HG03457 (cell line): ENCODE data around the gene LRP8.

ENCODE experiments used
- ATAC-seq: cut with Tn5 transposase; IDR thresholded peaks from one replicate; pipeline ENCODE4 v1.9.1; 2021; ENCODE audit warnings: moderate number of reproducible peaks; ENCODE audit not compliant: unreplicated experiment

The LRP8 gene

DNA sequence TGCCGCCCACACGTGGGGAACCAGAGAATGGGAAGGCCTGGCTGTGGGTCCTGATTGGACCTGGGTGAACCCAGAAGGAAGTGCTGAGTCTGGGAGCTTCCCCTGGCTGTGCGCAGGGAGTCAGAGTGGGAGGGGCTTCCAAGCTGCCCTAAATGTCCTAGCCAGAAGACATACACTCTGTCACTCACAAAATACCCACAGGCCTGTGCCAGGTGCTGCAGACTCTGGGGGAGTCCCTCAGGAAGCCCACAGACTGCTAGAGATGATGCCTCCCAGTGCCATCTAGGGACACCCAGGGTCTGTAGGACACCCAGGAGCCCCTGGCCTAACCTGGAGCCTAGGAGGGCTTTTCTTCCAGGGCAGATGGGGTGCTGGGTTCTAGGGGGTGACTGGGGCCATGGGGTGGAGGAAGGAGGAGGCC lies 33.7 kb upstream of the LRP8 start:
- ATAC-seq: no peak

DNA sequence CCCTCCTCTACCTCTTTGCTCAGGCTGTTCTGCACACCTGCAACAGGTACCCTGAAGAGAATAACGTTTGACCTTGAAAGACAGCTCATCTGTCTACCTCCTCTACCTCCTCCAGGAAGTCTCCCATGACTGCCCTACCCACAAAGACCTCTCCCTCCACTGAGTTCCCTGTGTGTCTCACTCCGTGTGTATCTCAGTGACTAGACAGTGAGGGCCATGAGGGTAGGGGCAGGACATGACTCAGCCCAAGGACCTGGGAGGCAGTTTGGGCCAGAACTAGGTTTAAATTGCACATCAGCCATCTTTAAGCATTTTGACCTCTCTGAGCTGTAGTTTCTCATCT lies 32.0 kb upstream of the LRP8 start:
- no peak for ATAC-seq

DNA sequence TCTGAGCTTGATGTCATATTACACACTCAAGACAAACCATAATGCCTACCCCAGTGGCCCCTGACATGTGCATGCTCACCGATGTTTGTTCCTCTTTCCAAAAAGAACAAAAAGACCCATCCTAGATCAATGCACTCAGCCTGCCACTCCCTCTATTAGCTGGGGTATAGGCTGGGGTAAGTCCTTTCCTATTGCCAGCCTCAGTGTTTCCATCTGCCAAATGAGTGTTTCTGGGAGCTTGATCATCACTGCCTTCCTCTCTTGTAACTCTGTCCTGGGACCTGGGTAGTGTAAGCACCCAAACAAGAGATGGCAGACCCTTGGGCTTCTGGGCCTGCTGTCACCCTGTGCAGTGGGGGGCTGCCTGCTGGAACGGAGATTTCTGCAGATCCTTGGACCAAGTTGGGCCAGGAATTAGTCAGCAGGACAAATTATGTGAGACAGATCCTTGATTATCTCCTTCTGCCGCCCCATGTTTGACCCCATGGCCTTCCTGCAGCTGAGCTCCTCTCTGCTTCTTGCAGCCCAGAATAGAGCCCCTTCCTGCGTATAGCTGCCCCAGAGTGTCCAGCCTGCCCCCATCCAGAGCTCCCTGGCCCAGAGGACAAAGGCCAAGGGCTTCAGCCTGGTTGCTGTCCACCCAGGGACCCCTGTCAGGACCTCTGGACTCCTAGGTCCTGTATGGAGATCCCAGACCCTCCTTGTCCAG lies 31.5 kb upstream of the LRP8 start:
- no peak for ATAC-seq

DNA sequence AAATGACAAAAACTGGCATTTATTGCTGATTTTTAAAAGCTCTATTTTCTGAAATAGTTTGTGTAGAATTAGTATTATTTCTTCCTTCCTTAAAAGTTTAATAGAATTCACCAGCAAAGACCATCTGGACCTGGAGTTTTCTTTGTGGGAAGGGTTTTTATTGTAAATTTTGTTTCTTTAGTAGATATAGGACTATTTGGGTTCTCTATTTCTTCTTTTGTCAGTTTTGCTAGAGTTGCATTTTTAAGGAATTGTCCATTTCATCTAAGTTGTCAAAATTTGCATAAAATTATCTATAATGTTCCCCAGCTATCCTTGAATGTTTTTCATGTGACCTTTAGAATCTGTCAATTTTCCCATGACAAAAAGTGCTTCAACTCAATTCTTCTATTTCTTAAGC lies 28.8 kb upstream of the LRP8 start:
- ATAC-seq: no peak

DNA sequence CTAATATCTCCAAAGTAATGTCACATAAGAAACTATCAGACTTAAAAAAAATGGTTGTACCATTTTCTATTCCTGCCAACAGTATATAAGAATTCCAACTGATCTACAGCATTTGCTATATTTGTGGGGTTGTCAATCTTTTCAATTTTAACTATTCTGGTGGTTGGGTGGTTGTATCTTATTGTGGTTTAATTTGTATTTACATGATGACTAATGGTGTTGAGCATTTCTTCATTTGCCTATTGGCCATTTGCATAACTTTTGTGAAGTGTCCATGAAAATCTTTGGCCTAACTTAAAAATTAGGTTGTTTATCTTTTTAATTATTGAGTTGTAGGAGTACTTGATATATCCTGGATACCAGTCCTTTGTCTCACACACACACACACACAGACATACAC lies 26.2 kb upstream of the LRP8 start:
- ATAC-seq: no peak

DNA sequence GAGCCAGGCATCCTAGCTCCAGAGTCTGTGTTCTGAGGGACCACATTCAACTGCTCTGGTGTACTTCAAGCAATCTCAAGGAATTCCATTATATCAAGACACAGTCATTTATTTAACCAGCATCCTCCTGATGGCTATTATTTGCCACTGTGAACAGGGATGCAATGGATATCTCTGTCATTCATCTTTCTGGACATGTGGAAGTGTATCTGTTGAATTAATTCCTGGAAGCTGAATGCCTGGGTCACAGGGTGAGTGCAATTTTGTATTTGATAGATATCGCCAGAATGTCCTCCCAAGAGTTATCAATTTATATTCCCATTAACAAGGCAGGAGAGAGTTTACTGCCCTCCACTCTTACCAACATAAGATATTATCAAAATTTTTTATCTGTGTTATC lies 24.7 kb upstream of the LRP8 start:
- no peak for ATAC-seq

DNA sequence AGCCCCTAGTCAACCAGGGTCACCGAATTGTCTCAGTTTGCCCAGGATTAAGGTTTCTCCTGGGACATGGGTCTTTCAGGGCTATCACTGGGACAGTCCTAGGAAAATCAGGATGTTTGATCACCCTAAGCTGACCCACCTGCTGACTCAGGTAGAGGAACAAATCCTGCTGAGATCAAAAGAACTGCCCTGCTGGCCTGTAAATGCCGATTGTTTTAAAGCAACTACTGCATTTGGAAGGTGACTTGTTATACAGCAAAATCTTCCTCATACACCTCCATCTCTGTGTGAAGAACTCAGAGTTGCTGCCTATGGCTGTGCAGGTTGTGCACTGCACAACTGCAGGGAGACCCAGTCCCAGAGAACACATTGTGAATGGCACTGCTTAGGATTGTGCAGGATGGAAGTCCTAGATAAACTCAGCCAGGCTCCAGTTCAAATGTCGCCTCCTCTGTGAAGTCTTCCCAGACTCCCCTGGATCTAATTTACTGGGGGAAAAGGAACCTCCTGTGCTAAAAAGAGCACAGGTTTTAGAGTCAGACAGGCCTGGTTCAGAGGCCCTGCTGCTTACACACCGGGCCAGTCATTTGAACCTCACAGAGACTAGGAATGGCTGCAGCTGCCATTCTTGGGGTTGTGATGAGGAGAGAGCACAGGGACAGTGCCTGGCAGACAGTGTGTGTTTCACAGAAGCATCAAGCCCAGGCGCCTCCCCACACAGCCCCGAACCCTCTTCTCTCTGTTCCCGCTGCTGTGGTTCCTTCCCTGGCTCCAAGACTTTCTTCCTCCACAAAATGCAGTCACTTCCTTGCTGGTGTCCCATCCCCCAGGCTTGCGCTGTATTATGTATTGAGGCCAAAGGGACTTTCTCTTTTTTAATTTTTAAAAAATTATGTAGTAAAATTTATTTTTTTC lies 23.2 kb upstream of the LRP8 start:
- ATAC-seq: no peak

DNA sequence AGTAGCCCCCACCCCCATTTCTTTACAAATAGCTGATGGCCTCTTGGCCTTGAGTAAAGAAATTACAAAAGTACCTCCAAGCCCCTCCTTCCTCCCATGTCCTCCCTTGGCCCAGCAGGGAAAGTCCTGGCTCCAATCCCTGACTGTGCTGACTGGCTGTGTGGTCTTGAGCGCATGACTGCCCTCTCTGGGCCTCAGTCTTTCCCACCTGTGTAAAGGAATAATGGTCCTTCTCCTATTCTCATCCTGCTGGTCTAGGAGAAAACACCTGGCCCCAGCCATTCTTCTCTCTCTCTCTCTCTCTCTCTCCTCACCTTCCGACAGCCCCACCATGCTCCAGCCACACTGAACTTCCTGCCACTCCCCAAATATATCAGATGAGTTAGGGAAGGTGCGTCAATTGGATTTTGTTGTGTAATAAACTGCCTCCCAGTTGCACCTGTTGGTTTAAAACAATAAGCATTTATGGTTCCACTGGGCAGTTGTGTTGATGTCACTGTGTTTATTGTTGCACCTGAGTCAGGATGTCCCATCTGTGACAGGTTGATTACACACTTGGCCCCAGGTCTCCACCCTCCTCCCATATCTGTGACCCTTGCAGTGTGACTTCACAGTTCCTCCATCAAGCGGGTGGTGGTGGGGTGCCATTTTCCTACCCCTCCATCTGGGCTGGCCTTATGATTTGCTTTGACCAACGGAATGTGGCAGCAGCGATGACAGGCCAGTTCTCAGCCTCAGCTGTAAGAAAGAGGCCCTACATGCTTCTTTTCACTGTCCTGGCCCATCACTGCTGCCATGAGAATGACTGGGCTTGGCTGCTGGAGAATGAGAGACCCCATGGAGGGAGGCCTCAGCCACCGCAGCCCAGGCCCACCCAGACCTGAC lies 22.3 kb upstream of the LRP8 start:
- ATAC-seq: no peak

DNA sequence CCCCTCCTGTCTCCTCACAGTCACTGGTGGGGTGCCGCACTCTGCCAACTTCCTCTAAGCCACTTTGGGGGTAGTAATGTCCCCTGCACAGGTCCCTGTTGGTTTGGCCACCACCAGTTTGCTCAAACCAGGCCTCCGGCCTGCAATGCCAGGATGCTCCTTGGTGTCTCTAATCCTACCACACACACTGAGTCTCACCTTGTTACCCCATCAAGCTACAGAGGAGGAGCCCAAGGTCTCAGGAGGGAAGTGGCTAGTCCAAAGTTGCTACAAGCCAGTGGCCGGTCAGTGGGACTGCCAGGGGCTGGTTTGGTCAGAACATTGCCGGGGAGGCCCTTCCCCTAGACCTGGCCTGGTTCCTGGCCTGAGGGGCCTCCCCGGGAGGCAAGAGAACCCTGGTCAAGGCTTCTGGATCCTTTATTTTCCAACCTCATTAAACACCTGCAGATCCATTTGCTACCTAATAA lies 21.5 kb upstream of the LRP8 start:
- ATAC-seq: no peak

DNA sequence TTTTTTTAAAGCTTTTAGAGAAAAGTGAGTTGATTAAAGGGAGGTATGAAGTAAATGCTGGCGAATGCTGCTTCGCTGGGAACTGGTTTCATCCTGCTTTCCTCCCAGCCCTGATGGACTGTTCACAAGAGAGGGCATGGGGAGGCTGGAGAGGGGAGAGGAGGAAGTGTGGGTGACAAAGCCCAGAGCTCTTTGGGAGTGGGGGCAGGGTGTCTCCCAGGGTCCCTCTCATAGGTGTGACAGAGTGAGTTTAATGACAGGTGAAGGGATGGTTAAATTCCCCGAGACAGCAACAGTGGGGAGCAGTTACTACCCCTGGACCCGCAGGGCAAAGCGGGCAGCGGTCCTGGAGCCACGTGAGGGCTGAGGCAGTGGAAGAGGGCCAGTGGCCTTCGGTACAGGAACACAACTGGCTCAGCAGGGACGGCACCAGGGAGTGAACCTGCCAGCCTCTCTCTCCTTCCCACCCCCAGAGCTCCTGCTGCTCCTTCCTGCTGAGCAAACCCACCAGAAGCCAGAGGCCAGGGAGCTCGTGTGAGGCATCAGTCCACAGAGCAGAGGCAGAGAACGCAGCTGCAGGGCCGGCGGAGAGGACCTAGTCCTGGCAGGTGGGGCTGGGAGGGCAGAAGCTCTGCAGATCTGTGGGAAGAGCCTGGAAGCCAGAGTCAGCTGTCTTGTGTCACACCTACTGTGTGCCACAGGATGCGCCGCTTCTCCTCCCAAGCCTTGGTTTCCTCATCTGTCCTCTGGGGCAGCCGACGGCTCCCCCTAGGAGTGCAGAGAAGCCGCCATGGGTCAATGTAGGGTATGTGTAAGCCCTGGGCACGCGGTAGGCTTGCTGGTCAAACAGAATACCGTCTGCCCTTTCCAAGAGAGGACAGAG lies 20.9 kb upstream of the LRP8 start:
- no peak for ATAC-seq

DNA sequence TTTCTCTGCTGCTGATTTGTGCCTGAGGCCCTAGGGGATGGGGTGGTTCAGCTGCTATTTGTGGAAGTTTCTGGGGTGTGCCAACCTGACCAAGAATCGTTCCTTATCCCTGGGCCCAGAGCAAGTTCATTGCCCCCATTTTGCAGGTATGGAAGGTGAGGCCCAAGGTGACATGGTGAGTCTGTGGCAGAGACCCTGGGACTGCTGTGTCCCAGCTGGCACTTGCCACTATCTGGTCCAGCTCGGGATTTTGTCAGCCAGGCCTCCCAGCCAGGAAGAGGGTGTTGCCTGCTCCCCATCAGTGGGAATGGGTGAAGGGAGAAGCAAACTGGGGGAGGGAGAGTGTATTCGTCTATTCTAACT lies 18.9 kb upstream of the LRP8 start:
- no peak for ATAC-seq

DNA sequence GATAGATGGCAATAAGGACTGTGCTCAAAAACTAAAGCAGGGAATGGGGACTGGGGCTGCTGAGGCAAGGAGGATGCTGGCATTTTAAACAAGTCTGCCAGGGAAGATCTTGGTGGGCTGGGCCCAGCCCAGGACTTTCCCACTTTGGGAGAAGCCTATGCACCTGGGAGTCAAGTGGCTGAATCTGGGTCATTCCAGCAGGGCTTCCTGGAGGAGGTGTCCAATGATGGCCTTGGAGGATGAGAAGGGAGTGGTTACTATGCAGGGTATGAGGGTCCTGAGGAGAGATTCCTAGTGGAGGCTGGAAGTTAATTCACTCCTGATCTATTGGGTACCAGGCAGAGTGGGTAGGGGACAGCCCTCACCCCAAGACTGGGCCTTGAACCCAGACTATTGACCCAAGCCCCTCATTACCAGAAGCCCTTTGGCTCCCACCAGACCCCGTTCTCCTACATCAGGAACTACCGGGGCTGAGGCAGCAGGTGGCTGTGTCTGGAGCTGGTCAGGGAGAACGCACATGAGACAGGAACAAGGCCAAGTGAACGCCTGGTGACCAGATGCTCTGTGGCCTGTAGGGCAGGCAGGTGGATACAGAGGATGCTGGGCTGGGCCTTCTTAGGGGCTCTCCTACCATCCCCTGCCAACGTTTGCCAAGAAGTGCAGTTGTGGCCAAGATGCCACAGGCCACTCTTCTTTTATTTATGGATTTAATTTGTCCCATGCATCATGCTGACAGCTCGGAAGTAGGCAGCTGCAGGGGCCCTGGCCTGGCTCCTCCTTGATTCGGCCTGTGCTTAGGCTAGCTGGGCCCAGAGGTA lies 18.3 kb upstream of the LRP8 start:
- ATAC-seq: no peak

DNA sequence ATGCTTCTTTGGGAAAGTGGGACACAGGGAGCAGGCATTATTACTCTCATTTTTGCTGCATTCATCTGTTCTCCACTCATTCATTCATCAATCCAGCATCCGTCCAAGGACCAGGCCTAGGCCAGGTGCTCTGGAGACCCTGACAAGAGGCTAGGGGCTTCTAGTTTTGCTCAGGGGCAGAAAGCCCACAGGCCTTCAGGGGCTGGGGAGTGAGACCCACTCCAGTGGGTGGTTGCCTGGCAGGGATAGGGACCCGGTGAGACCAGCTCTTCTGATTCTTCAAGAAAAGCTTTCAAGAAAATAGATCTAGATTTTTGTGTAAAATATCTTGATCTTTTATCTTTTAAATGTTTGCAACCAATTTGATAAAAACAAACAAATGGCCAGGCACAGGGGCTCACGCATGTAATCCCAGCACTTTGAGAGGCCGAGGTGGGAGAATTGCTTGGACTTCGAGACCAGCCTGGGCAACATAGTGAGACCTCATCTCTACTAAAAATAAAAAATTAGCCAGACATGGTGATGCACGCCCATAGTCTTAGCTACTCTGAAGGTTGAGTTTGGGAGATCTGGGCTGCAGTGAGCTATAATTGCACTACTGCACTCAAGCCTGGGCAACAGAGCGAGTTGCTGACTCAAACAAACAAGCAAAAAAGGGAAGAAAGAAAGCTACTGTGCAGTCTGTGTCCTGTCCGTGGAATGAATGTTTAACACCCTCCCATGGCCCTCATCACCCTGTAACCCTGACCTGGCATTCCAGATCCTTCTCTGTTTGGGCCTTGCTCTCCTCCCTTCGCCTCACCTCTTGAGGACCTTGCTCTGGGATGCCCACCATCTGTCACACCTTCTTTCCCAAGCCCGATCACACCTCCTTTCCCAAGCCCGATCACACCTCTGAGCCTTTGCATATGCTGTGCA lies 17.3 kb upstream of the LRP8 start:
- ATAC-seq: peak; percentile 85

DNA sequence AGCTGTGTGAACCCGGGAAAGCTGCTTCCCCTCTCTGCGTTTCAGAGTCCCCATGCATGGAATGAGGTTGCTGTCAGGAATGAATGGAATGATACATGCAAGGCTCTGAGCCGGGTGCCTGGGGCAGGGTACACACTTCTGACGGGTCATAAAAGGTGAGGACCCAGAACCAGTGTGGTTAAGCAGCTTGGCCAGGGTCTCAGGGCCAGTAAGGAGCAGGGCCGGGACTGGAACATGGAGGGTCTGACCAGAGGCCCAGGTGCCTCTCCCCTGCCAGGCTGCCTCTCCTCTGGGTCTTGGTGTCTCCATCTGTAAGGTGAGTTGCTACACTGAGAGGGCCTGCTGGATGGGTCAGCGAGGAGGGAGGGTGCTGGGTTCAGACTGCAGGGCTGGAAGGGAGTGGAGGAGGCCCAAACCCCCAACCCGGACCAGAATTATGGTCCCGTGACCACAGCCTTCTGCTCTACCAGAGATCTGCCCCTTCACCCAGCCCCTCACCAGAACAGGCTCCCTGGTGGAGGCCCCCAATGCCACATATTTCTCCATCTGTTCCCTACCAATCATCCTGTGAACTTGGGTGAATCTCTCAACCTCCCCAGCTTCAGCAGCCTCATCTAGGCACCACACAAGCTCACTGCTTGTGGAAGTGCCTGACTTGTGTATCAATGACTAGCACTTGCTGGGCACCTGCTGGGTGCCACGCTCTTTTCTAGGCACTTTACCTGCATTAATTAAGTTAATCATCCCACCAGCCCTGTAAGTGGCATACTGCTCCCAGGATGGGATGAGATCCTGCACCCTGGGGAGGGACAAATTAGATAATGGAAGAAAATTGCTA lies 16.2 kb upstream of the LRP8 start:
- ATAC-seq: no peak

DNA sequence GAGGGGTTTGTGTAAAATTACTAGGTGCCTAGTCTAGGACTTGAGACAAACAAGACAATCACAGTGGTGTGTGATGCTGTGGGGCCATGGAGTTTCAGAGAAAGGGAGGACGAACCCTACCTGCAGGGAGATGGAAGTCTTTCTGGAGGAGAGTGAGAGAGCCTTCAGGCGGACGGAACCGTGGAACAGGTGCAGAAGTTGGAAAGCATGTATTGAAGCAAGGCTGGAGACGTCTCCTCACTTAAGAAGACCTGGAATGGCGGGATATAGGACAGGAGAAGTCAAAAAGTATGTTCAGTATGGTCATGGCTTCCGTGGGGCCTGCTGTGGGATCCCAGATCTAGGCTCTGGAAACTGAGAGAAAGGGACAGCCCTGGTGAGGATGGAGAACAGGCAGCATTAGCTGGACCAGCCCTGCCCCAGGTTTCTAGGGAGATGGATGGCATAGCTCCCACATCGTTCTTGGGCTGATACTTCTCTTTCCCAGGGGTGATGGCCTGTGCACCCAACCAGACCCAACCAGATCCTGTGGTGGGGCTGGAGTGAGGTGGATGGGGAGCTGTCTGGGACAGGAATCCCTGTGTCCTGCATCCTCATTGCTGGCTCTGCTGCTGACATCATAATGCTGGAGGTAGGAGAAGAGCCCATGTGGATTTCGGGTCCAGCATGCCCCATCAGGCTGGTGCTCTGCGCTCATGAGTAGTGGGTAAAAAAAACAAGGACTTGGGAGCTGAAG lies 15.0 kb upstream of the LRP8 start:
- ATAC-seq: no peak

DNA sequence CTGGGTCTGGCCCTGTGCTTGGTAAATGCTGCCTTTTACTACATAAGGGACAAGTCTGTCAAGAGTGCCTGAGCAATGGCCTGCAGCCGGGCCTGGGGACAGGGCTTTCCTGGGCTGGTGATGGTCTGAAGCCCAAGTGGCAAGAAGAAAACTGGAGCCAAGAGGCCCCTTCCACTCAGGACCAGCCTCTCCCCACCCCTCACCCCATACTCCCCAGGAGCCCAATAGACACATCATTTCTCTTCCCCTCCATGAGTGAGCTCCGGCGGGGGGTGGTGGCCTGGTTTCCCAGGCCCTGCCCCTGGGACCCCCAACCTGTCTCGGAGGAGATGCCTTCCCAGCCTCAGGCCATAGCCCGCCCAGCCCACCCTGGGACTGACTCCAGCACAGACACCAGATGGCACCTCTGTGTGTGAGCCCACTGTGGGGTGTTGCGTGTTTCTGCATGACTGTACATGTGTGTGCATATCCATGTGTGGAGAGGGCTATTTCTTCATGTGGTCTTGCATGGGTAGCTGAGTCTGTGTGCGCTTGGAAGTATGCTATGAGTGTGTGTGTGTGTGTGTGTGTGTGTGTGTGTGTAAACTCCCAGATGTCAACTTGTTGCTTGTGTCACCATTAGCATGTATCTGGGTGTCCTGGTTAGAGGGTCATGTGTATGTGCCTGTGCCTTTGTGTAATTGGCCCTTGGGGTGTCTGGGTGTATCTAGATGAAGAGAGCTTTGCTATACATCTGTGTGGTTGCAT lies 14.3 kb upstream of the LRP8 start:
- ATAC-seq: no peak
